GM18907 (cell line): Measurements from ENCODE around the gene VSX2.
A peak's percentile ranks its signal among the peaks of the same experiment; 100 is the strongest.

Source experiments
- ATAC-seq: cut with Tn5 transposase; IDR thresholded peaks from one replicate; pipeline ENCODE4 v1.9.1; 2021; ENCODE audit warnings: mild to moderate bottlenecking, moderate library complexity; ENCODE audit not compliant: unreplicated experiment

The VSX2 gene

DNA sequence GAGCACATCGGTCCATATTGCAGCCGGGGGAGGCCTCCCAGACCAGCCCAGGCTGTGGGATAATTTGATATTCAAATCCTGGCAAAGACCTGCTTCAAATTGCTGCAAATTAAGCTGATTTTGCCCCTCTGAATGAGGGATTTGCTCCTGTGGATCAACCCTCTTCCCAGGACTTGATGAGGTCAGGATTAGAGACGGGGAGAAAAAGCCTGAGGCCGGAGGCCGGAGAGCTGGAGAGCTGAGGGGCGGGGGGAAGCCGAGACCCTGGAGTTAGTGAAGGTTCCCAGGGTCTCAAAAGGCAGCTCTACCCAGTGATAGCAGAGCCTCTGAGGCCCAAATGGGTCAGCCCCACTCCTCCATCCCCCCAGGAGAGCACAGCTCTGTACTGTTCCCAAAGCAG, 17.5 kb upstream of the VSX2 start:
- ATAC-seq = no peak

DNA sequence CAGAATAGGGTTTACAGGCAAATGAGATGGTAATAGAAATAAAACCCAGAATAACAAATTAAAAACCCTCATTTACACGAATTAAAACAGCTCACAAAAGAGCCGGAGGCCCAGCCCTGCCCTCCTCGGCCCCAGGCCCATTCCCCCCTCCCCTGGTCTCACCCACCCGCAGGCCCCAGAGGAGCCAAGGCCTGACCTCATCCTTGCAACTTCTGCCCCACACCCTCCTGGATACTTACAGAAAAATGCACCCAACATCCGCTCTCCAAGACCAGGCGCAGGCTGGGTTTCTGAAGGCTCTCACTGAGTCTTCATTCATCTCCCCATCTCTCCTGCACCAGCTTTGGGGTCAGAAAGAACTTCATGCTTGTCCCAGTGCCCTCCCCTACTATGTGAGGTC, 16.2 kb upstream of the VSX2 start:
- ATAC-seq = no peak

DNA sequence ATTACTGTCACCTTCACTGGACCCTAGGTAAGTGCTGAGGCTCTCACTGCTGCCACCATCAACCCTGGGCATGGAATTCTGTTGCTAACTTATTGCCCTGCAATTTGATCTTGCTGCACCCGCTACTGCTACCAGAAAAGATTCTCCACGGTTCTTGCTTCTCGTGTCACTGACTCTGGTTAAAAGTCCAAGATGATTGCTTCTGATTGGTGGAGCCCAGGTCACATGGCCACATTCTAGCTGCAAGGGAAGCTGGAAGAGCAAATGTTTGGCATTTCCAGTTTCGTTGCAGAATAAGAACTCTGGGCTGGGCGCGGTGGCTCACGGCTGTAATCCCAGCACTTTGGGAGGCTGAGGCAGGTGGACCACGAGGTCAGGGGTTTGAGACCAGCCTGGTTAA, 7.5 kb upstream of the VSX2 start:
- ATAC-seq = no peak

DNA sequence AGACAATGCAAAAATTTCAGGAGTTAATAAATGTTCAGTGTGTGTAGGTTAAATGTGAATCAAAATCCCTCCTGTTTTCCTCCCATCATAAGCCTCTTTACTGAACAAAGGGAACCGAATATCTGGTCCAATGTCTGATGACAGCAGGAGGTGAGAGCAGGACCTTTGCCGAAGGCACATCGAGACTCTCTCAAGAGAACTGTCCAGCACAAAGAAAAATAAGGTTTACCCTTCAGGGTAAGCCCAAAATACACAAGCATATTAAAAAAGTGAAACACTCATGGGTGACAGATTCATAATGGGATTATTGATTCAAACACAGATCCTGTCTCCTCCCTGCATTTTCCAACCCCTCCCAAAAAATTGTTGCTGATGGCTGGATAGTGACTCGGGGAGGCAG, 4.2 kb upstream of the VSX2 start:
- no peak for ATAC-seq

DNA sequence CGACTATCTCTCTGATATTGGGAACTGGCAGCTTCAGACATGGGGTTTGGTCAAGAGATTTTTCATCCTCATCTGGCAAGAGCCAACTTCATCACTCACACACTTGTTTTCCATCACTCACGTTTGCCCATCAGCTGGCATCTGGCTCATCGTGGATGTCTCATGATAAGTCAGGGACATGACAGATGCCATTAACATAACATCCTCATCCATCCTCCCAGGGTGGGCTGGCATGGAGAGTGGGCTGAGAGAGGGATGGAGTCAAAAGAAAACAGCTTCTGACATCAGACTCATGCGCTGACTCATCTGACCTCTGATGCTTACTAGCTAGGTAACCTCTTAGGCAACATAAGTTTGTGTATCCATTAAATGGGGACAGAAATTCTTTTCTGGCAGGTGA, 1.8 kb upstream of the VSX2 start:
- no peak for ATAC-seq

DNA sequence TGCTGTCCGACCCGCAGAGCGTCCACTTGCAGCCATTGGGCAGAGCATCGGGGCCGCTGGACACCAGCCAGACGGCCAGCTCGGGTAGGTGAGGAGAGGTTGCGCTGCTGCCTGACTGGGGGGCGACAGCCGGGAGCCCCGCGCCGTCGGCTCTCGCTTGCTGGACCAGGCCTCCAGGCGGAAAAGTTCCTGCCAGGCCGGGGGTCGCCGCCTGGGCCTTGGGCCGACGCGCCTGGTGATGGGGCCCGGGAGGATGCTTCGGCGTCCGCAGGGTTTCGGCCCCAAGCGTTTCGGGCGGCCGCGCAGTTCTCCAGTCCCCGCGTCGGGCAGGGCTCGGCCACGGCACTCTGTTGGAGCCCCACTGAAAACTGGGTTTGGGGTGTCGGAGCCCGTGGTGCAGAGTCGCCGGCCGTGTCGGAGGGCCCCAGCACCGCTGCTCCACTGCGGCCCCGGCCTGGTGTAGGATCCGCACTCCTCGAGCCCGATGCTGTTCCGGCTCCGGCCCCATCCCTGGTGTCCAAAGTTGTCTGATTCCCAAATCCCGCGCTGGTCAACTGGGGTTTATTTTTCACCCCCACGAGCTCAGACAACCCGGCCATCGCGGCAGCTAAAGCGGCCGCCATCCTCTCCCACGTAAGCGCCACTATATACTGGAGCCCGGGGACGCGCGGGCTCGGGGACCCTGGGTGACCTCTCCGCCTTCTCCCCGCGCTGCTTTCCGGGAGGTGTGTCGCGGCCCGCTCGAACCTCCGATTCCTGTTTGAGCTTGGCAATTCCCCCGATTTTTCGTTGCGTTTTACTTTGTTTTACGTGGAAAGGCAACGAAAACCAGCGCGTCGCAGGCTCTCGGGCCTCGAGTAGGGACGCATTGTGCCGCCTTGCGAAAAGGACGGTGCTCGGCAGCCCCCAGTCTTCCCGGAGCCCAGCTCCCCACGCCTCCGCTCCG, 872 bp downstream of the VSX2 start:
- ATAC-seq = no peak

DNA sequence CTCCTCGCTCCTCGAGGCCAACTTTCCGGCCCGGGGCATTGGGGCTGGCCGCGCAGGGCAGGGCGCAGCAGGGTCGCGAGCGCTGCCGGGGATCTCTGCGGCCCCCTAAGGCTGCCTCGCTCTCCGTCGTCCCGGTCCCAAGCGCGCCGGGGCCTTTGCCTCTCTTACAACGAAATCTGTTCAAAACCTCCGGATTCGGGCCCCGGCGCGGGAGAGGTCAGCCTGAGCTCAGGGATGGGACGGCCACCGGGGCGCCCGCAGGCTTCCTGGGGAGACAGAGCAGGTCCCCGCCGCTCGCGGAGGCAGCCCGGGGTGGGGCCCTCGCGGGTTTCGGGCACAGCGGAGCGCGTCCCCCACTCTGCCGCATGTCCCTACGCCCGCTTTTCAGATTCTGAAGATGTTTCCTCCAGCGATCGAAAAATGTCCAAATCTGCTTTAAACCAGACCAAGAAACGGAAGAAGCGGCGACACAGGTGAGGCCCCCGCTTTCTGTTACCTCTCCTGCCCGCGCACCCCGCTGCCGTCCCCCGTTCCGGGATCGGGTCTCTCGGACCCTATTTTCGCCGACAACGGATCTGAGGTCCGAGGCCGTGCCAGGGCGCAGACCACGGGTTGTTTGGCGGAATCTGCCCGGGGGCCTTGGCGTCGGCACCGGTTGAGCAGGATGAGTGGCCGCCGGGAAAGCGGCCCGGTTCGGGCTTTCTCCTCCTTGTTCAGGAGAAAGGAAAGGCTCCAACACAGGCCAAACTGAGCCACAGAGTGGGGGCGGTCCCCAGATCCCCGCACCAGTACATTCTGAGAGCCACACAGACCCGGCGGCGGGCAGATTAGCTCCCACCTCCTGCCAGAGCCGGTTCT, 1.8 kb downstream of the VSX2 start:
- ATAC-seq = no peak

DNA sequence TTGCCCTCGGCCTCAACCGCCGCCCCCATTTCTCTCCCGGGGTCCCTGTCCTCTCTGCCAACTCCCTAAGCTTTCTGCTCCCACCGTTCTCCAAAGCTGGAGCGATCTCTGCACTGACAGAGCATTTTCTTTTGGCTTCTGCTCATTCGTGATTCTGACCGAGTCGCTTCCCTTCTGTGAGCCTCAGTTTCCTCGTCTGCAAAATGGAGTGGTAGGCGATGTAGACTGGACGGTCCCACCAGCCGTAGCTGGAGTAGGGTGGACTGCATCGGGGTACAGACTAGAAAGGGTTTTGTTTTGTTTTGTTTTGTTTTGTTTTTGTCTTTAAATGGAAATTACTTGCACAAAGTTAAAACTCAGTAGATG, 2.4 kb downstream of the VSX2 start:
- ATAC-seq = no peak

DNA sequence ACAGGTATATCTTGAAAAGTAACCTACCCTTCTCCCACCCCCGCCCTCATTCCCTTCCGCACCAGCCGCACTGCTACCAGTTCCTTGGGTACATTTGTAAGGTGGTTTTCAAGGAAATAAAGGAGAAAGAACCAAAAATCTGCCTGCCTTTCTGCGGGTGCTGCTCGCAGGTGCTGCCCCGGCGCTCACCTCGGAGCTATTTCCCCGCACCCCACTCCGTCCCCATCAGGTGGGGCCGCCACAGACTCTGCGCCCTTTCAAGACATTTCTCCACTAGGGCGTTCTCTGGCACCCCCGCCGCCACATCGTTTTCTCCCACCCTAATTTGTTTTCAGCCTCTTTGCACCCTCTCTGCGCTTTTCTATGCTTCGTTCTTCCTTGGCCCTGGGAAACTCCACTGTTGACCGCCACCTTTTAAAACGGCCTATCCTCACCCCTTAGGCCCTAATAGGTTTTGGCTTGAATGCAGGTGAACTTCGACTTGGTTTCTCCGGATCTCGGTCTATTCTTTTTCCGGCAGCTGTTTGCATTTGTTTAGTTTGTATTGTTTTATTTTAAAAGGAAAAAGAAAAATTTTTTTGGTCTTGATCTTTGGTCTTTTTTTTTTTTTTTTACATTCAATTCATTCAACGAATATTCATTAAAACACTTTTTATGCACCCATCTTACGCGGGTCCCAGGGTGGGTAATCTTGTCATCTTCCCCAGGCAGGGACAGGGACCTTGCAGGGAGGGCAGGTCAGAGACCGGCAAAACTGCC, 3.0 kb downstream of the VSX2 start:
- no peak for ATAC-seq

DNA sequence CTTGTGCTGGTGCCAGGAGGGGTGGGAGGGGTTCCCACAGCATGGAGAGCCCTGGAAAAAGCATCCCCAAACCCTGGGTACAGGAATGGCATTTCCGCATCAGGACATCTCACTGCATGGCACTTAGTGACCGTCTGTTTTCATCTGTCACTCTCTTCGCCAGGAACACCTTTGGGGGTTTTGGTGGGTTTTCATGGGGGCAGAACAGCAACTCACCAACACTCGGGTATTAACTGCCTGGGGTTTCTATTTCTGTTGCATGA, 3.5 kb downstream of the VSX2 start:
- ATAC-seq = no peak

DNA sequence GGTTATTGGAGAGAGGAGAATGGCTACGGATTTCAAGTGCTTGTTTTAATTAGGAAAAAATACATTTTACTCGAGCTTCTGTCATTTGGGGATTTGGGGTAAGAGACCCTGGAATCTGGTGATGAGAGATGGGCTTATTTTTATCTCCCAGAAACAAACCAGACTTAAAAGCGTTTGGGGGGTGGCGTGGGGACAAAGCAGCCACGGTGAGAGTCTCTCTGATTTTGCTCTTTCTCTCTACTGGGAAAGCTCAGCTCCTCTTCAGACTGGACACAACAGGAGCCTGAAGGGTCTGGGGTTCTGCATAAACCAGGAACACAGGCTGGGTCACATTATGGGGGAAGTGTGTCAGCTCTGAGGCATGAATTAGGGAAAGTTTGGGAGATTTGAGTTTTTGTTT, 3.8 kb downstream of the VSX2 start:
- ATAC-seq = no peak

DNA sequence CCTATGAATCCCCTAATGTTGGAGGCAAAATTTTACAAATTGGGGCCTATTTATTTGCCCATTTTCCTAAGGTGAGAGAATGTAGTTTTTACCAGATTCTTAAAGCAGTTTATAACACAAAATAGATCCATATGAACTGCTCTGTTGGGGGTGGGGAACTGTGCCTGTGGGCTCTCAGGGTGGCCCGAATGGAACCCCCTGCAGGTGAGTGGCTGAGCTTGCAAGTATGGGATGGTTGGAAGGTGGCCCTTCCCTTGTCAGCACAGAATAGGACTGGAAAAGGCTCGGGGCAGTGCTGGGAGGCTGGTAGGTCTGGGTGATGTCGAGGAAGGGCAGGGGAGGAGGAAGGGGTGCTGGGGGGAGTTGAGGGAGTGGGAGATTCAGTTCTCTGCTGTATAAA, 4.9 kb downstream of the VSX2 start:
- no peak for ATAC-seq

DNA sequence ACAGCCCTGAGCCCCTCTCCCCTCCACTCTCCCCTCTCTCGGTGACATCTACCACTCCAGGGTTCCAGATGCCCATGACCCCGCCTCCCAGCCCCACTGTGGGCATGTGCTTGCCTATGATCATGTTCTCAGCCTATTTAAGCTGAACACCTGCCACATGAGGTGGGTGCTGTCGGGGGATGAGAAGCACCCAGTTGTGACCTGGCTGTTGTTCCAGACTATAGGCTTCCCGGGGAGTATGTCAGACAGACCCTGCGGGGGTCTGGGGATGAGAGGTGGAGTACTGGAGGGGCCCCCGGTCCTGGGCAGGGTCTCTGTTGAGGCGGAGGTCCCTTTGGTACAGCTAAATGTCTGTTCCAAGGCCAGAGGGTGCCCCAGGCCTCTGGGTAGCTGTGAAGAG, 6.0 kb downstream of the VSX2 start:
- ATAC-seq = no peak

DNA sequence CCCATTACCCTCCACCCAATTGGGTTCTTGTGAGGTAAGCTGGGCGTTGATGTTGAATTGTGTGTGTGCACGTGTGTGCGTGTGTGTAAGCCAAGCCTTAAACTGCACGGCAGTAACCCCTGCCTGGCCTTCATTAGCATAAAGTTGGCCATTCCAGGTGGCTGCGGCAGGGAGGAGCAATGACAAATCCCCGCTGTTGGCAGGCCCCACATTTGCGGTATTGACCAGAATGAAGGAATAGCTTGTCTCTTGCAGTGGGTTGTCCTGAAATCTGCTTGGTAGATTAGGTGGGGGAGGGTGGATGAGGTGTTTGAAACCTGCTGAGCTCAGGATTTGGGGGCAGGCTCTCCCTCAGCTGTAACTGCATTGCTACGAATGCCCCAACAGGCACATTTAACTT, 7.3 kb downstream of the VSX2 start:
- no peak for ATAC-seq

DNA sequence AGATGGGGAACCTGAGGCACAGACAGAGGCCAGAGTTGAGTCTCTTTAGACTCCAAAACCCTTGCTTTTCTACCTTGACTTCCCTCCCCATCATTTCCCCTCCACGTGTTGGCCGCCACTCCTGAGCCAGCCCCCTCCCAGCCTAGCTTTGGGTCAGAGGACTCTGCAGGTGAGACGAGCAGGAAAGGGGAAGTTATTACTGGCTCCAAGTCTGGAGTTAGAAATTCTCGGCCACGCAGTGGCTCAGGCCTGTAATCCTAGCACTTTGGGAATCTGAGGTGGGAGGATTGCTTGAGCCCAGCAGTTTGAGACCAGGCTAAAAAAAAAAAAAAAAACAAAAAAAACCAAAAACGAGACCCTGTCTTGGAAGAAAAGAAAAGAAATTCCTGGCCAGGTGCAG, 8.8 kb downstream of the VSX2 start:
- ATAC-seq = no peak

DNA sequence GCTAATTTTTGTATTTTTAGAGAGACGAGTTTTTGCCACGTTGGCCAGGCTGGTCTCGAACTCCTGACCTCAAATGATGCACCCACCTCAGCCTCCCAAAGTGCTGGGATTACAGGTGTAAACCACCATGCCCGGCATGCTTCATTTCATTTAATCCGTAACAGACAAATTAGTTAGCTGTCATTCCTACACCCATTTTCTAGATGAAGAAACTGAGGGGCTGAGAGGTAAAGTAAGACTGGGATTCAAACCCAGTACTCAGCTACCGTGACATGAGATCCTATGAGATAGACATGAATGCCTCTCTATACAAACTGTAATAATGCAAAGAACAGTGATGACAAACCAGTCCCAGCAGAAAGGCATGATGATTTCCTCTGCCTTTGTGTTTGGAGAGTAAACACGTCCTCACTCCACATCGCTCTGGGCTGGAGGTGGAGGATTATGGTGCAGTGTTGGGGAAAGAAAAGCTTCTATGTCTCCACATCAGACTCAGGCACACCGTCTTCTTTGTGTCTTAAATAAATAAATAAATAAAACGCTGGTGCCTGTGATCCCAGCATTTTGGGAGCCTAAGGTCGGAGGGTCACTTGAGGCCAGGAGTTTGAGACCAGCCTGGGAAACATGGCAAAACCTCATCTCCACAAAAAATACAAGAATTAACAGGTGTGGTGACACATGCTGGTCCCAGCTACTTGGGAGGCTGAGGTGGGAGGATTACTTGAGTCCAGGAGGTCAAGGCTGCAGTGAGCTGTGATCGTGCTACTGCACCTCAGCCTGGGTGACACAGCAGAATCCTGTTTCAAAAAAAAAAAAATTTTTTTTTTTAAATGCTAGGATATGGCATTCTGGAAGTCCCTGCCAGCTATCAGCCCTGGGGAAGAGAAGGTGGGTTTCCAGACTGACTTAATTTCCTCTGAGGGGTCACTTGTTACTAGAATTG, 10.5 kb downstream of the VSX2 start:
- ATAC-seq = no peak

DNA sequence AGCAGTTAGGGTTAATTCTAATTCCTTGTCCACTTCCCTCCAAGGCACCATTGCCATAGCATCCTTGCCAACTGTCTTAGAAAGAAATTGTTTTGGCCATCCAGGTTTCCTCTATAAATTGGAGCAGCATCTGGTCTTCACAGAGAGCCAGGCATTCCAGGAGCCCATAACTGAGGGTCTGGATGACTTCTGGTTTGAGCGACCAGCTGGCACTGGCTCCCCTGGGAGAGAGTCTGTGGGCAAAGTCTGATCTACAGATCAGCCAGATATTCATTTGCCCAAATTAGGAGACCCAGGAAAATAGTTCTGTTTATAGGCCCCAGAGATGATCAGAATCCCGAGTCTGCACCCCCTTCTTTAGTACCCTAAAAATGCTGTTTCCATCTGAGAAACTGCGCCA, 16.0 kb downstream of the VSX2 start:
- no peak for ATAC-seq

DNA sequence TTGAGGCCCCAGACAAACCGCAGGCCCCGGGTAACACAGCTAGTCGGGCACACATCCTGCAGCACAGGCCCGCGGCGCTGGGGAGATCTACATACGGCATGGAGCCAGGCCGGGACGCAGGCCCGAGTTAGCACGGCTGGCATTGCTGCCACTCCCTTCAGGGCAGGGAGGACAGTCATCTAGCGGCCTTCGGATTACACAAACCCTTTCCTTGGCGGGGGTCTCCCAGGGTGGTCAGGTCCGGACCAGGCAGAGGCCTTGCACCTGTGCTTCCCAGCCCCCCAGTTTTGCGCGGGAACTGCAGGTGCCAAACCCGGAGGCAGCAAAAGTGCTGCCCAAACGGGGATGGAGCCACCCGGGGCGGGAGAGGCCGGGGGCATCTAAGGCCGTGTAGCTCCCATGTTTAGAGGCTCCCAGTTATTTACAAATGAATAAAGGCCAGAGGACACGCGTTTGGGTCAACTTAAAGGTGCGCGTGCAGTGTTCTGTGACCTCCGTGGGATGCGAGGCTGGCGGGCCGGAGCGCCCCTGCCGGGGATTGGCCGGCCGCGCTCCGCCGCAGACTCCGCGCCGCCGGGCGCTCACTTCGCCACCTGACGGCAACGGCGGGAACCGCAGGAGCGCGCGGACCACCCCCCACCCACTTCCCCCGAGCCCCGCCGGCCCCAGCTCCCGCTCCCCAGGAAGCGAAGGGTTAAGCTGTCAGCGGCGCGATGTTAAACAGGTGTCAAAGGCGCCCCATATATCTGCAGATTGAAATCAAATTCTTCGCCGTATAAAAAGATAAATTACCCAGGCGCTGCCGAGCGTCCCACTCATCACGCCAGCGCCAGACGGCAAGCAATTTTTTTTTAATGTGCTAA, 18.1 kb downstream of the VSX2 start:
- ATAC-seq = peak; percentile 78

DNA sequence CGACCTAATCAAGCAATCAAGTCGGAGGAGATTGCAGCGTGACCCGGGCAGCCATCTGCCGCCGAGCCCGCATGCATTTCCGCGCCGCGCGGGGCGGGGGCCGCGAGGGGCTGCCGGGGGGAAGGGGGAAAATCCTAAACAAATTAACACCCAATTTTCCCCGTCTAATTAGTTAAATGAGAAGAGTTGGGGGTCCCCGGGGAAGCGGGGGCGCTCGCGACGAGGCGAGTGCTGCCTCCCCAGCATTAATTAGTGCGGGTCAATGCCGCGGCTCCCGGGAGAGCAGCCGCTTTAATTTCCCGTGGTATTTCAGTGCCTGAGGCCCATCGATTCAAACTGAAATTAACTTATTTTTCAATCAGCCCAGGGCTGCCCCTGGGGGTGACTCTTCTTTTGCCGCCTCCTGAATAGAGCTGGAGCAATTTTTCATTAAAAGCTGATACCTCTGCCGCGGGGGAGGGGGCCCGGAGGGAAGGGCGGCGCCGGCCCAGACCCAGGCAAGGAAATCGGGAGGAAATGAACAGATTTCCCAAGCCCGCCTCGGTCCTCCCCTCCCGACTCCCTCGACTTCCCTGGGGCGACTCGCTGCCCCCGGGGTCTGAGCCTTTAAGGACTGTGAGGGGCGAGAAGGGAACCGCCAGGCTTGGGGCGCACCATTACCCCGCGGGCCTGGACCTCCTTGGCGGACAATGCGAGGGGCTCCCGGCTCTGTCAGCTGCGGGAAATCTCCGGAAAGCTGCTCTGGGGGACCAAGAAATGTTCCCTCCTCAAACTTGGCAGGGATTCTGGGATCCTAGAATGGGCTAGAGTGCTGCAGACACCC, 18.9 kb downstream of the VSX2 start:
- no peak for ATAC-seq
